HL-60 (cell line): Measurements from ENCODE around the gene ARHGEF11.

ENCODE experiments used
- POLR2AphosphoS5 ChIP-seq: IDR thresholded peaks from 2 replicates; pipeline ENCODE4 v1.6.1; 2012; ENCODE audit warnings: low read depth
- TF ChIP-seq, protein P1 (sequence below): IDR thresholded peaks from one replicate; pipeline ENCODE4 v1.5.1; 2011; ENCODE audit warnings: low read length, control low read depth, inconsistent platforms; ENCODE audit not compliant: insufficient read depth

DNA sequence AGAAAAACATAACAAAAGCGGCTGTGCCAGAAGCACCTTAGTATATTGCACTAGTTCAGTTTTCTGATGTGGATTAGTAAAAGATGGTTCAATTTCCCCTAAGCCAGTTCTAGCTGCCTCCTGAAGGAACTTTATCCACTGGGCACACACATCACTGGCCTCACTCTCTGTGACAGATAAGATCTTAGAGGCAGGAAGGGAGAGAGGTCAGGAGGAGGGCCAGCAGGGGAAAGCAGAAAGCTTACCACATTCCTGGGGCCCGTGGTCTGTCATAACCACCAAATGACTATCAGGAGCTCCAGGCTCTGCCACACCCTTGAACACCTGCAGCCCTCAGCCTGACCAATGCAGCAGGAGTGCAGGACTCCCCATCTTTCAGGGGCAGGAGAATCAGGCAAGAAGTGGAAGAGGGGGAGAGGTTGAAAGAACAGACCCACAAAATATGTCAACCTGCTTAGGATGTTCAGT is 87.3 kb downstream of the ARHGEF11 start:
- TF ChIP-seq, protein P1, sequence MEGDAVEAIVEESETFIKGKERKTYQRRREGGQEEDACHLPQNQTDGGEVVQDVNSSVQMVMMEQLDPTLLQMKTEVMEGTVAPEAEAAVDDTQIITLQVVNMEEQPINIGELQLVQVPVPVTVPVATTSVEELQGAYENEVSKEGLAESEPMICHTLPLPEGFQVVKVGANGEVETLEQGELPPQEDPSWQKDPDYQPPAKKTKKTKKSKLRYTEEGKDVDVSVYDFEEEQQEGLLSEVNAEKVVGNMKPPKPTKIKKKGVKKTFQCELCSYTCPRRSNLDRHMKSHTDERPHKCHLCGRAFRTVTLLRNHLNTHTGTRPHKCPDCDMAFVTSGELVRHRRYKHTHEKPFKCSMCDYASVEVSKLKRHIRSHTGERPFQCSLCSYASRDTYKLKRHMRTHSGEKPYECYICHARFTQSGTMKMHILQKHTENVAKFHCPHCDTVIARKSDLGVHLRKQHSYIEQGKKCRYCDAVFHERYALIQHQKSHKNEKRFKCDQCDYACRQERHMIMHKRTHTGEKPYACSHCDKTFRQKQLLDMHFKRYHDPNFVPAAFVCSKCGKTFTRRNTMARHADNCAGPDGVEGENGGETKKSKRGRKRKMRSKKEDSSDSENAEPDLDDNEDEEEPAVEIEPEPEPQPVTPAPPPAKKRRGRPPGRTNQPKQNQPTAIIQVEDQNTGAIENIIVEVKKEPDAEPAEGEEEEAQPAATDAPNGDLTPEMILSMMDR, result no peak
- TF ChIP-seq POLR2AphosphoS5, result no peak
